NCI-H1694 (cell line): ENCODE results near the gene ATP6V0E1.
"Not testable (repeated sequence)": the region's sequence is repeated elsewhere in the genome, so short reads cannot be mapped to it uniquely, and the experiment has no call there.

Experiments
- DNase-seq: peaks from one replicate; lab custom pipeline; 2025; lab: John Stamatoyannopoulos, UW

Gene ATP6V0E1

DNA sequence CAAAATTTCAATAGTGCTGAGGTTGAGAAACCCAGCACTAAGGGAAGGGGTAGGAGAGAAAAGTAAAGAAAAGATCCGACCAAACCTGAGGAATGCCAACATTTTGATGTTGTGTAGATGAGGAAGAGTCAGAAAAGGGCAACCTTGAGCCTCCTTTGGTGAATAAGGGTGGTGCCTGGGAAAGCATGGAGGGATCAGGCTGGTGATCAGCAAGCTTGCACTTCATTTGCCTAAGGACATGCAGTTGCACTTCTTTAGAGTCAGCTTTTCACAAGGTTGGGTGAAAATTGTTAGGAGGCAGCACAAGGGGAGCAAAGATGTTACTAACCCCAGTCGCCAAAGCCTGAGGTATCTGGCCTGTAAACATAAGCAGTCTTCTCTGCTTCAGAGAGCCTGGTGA lies 20.4 kb downstream of the ATP6V0E1 start:
- no peak for DNase-seq

DNA sequence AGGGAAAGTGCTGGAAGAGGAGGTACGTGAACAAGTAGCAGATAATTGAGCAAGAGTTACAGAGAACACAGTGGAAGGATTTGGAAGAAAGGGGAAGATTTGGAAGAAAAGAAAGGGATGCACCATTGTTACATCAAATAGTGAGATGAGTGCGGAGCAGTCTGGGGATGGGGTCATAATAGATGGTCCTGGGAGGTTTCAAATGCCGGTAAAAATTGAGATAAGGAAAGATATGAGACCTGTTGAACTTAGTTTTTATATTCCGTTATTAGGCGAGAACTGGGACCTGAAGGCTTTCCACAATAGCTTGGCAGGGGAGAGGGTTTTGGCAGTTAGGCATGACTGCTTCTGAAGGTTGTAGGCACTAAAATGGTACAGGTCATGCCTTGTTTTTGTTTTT lies 20.9 kb downstream of the ATP6V0E1 start:
- no peak for DNase-seq

DNA sequence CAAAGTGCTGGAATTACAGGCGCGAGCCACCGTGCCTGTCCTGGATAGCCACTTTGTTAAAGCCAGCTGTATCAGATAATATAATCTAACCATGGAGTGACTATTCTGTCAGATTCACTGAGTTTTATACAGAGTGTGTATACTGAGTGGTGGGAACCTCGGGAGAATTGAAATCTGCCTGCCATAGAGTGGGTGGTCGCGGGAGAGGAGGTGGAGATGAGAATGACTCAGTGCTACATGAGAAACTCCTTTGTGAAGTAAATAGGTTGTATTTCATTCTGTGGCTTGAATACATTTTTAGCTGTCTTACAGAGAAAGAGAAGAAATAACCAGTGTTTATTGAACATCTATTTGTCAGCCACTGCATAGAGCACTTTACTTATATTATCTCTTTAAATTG lies 26.4 kb downstream of the ATP6V0E1 start:
- no peak for DNase-seq

DNA sequence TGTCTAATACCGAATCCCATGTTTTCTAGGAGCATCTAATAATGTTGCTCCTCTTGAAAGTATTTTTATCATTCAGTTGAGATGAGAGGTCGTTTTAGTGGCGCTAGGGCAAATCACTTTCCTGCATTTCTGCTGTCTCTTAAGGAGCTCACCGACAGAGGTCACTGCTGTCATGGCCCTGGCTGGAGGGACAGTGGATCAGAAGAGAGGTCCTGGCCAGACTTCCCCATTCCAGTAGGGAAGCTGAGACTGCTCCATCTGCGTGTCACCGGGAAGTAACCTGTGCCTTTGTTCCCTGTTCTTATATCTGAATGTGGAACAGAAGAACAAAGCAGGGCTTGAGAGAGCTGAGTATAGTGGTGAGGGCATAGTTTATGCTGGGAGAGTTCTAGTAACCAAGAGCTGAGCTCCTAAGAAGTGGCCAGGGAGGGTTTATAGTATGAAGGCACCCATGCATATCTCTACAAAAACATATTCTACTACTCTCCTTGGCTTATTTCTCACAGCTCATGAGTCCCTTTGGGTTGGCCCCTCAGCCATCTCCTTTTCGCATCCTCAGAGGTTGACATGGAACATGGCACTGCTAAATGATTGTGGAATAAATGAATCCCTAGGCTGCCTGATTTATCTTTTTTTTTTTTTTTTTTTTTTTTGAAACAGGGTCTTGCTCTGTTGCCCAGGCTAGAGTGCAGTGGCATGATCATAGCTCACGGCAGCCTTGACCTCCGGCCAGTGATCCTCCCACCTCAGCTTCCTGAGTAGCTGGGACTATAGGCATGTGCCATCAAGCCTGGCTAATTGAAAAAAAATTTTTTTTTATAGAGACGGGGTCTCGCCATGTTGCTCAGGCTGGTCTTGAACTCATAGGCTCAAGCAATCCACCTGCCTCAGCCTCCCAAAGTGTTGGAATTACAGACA lies 27.2 kb downstream of the ATP6V0E1 start:
- DNase-seq = no peak

DNA sequence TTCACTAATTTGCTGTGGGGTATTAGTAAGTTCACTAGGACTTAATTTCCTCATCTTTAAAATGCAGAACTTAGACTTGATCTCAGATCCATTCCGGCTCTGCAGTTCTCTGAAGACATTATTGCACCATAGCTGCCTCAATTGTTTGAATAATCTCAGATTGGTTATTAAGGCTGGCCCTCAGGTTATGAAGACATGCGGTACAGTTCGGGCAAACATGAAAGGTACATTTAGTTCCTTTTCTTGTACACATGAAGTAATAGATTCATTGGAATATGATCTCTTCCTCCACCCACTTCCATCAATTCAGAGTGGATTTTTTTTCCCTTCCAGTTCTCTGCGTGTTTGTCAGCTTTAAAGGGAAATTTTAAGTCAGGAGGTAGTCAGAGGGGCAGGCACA lies 28.0 kb downstream of the ATP6V0E1 start:
- DNase-seq = no peak

DNA sequence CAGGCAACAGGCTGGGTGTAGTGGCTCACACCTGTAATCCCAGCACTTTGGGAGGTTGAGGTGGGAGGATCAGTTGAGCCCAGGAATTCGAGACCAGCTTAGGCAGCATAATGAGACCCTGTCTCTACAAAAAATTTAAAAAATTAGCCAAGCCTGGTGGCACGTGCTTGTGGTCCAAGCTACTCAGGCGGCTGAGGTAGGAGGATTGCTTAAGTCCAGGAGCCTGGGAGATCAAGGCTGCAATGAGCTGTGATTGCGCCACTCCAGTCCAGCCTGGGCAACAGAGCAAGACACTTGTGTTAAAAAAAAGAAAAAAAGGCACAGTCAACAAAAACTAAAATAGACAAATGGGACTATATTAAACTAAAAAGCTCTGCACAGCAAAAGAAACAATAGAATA lies 29.3 kb downstream of the ATP6V0E1 start:
- DNase-seq = no peak

DNA sequence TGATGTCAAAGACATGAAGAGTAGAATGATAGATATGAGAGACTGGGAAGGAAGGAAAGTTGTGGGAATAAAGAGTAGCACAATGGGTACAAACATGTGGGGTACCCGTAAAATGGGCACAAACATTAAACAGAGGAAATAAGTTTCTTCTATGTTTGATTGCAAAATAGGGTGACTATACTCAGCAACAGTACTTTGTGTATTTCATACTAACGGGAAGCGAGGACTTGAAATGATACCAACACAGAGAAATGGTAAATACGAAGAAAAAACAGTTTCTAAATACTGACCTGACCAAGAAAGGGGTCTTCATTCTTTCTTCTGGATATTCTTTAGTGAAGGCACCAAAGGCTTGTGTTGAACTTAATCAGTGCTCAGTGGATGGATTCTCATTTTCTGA lies 31.1 kb downstream of the ATP6V0E1 start:
- no peak for DNase-seq

DNA sequence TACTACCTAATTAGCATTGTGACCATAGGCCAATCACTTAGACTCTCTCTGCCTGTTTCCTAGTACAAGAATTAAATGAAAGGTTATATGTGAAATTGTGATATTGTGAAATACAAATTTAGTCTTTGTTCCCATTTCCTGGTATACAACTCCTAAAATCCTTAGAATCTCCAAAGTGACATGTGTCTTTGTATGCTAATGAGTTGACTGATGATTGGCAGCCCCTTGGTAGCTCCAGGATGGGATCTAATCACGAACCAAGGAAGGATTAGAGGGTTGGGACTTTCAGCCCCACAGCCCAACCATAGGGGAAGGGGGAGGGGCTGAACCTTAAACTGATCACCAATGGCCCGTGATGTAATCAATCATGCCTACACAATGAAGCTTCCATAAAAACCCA lies 31.6 kb downstream of the ATP6V0E1 start:
- no peak for DNase-seq

DNA sequence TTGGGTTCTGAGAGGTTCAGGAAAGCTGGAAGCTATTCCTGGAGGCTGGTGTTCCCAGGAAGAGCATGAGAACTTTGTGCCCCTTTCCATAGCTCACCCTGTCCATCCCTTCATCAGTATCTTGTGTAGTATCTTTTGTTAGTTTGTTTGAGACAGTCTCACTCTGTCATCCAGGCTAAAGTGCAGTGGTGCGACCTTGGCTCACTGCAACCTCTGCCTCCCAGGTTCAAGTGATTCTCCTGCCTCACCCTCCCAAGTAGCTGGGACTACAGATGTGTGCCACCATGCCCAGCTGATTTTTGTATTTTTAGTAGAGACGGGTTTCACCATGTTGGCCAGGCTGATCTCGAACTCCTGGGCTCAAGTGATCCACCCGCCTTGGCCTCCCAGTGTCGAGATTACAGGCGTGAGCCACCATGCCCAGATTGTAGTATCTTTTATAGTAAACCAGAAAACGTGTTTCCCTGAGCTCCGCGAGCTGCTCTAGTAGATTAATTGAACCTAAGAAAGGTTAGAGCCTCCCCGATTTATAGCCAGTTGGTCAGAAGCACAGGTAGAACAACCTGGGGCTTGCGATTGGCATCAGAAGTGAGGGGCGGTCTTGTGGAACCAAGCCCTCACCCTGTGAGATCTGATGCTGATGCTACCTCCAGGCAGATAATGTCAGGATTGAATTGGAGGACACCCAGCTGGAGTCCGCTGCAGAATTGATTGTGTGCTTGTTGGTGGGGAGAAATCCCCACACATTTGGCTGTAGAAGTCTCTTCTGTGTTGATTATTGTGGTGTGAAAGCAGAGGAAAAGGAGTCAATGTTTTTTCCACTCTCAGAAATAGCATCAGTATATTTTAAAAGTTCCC lies 32.3 kb downstream of the ATP6V0E1 start:
- no peak for DNase-seq

DNA sequence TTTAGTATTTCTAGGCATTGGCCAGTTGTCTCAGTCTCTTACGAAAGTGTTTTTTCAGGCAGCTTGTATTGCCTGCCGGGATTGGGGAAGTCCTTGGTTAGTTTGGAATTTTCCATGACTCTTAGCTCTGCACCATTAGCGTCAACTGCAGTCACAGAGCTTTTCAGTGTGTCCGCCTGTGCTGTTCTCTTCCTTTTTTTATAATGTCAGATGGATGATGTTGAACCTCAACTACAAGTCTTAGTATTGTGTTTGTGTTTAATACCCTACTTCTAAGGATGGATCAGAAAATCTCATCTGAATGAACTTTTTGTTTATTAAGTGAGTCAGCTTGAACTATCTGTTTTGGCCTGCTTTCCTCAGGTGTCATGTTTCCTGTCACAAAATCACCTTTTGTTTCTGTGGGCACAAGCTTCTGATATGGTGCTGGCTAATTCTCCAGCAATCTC lies 33.1 kb downstream of the ATP6V0E1 start:
- DNase-seq = no peak

DNA sequence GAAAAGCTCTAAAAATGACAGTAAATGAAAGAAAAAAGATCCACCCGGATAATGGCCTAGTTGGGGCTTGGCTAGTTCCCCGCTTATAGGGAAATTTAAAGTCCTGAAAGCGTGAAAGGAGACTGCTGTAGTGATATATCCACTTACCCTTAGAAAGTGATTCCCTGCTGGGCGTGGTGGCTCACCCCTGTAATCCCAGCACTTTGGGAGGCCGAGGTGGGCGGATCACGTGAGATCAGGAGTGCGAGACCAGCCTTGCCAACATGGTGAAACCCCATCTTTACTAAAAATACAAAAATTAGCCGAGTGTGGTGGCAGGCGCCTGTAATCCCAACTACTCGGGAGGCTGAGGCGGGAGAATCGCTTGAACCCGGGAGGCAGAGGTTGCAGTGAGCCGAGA lies 33.5 kb downstream of the ATP6V0E1 start:
- not testable (repeated sequence) for DNase-seq

DNA sequence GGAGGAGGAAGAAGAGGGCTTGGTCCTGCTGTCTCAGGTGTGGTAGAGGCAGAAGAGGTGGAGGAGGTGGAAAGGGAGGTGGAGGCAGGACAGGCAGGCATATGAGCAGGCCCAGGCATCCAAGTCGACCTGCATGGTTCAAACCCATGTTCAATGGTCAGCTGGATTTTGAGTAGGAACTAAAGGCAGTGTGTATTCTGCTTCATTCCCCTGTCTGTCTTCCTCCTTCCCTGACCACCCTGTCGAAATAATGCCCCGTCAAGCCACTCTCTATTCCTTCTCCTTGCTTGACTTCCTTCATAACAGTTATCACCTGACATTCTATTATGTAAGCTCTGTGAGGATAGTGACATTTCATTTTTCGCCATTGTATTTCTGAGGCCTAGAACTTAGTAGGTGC lies 34.8 kb downstream of the ATP6V0E1 start:
- no peak for DNase-seq

DNA sequence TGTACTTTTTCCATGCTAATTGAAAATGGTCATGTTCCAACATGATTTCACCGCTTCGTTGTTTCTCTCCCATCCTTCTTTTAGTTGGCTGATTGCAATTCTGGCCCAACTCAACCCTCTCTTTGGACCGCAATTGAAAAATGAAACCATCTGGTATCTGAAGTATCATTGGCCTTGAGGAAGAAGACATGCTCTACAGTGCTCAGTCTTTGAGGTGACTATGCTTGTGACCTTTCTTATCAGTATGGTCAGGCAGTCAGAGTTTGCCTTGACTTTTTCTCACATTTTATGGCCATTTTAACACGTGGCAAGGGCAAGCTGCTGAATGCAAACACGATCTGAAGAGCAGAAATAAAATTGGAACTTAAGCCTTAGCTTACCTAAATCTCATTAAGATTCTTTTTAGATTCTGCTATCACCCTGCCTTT lies 36.6 kb downstream of the ATP6V0E1 start:
- no peak for DNase-seq

DNA sequence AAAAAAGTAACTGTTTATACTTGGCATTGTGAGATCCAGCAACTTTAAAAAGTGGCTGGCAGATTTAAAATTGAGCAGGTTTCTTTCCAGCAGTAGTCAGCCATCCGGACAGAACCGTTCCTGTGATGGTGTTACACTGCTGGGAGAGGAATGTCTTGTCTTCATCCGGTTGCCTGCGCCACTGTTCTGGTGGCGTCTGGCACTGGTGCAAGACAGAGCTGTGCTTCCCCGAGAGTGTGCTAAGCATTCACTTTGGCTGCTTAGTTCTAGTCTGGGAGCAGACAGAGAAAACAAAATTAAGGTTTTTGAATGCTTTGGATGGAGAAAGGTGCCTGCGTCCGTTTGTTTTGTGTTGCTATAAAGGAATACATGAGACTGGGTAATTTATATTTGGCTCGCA lies 37.1 kb downstream of the ATP6V0E1 start:
- no peak for DNase-seq

DNA sequence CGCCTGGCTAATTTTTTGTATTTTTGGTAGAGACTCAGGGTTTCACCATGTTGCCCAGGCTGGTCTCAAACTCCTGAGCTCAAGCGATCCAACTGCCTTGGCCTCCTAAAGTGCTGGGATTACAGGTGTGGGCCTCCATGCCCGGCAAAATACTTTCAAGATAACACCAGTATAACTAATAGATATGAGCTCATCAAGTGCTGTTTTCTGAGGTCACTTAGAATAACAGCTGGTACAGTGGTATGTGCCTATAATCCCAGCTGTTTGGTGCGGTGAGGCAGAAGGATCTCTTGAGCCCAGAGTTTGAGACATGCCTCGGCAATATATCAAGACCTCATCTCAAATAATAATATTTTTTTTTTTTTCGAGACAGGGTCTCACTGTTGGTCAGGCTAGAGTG lies 42.1 kb downstream of the ATP6V0E1 start:
- no peak for DNase-seq

DNA sequence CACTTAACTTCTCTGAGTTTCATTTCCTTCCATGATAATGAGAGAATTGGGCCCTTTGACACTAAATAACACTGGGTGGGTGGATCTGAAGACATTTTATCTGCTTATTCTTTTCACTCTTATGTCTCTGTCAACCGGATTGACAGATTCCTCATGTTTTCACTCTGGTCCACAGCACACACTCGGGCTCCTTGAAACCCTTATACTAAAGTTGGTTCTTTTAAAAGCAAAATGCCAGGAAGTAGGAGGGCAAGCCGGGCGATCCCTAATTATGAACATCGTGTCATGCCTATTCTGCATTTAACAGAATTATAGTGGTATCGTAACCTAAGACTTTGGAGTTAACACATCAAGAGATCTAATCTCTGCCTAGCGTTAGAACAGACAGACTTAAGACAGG lies 44.3 kb downstream of the ATP6V0E1 start:
- no peak for DNase-seq

DNA sequence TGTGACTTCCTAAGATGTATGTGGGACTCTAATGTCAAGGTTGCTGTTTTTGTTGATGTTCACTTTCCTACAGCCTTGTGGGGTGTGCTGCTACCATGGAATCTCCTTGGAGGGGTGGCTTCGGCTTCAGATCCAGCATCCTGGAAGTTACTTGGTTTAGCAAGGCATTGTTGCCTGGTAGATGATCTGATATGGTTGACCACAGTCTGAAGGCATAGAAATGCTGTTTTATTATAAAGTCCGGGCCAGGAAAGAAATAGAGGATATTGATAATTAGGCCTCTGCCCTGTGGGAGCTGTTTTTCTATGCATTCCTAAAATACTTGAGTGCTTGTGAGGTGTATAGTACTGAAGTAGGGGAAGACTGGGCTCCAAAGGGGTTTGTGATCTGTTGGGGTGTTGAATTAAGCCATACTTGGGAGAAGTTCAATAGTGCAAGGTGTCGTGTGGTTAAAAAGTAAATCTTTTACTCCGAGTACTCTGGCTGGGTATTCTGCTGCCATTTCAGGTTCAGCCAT lies 45.3 kb downstream of the ATP6V0E1 start:
- no peak for DNase-seq

DNA sequence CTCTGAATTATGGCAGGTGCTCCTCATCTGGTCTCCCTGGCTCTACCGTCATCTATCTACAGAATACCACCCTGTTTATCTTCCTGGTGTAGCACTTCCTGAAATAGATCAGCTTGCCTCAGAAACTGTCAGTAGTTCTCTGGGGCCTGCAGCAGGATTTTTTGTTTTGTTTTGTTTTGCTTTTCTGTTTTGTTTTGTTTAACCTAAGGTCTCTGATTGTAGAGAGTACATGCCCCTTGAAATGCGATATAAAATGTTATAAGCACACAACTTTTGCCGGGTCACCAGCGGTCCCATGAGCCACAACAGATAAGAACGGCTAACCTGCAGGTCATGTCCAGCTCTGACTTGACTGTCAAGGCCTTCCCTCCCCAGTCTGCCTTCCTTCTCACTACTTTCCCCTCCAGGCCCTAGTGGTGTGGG lies 45.9 kb downstream of the ATP6V0E1 start:
- DNase-seq = no peak

DNA sequence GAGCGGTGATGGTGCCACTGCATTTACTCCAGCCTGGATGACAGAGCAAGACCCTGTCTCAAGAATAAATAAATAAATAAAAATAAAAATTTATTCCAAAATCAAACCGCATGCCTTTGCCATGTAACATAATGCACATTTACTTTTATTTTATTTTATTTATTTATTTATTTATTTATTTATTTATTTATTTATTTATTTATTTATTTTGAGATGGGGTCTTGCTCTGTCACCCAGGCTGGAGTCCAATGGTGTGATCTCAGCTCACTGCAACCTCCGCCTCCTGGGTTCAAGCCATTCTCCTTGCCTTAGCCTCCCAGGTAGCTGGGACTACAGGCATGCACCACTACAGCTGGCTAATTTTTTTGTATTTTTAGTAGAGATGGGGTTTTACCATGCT lies 48.5 kb downstream of the ATP6V0E1 start:
- not testable (repeated sequence) for DNase-seq

DNA sequence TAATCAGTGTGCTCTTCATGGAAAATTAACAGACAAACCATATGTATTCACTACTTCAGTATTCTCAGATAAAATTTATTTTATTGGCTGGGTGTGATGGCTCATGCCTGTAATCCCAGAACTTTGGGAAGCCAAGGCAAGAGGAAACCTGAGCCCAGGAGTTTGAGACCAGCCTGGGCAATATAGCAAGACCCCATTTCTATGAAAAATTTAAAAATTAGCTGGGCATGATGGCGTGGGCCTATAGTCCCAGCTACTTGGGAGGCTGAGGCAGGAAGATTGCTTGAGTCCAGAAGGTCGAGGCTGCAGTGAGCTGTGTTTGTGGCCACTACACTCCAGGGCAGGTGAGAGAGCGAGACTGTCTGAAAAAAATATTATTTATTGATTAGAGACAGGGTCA lies 49.2 kb downstream of the ATP6V0E1 start:
- DNase-seq = no peak

DNA sequence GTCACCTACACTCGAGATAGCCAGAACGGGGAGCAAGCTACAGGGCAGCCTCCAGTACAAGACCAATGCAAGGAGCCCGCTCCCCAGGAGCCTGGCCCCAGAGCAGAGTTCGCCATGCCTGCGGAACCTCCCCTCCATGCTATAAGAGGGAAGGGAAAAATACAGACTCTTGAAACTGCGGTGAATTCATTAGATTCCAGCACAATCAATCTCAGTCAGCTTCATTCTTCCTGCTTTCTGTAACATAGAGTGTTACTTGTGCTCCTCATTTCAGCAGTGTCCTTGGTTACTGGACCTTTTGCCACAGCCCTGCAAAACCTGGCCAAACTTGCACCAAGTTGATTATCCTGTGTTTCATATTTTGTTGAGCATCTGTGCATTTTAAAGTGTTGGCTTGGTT lies 50.4 kb downstream of the ATP6V0E1 start:
- DNase-seq = no peak

DNA sequence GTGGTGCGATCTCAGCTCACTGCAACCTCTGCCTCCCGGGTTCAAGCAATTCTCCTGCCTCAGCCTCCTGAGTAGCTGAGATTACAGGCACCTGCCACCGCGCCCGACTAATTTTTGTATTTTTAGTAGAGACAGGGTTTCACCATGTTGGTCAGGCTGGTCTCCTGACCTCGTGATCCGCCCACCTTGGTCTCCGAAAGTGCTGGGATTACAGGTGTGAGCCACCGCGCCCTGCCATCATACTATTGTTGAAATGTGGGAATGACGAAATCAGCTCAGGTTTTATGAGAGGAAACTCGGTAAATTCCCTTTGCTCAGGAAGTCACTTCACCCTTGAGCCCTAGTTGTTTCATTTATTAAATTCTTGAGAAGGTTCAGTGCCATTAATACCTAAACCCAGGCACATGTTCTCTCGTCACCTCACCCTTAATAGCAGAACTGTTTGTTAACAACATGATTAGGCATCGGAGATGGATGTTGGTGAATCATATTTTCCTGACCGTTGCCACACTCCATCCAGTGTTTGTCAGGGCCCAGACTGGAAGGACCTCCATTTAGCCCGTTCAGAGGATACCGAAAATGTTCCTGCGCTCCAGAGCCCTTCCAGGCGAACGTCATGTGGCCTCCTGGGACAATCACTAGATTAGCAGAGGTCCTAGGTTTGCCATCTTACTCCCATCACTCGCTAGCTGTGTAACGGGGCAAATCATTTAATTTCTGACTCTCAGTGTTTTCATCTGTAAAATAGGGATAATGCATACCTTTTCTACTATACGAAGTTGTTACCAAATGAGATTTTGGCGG lies 52.5 kb downstream of the ATP6V0E1 start:
- no peak for DNase-seq
